NB4 (cell line): ENCODE measurements around the gene CFAP97D1.

Experiments
- CTCF ChIP-seq: IDR thresholded peaks from one replicate; pipeline ENCODE4 v1.5.1; 2012; ENCODE audit warnings: low read depth, low read length
- POLR2A ChIP-seq: IDR thresholded peaks from 2 replicates; pipeline ENCODE4 v1.6.1; 2011; ENCODE audit warnings: mild to moderate bottlenecking; ENCODE audit not compliant: insufficient read length; ENCODE audit errors: extremely low read depth

GRCh38 chr17:43801844-43802243, 21.6 kb downstream of the CFAP97D1 start:
- TF ChIP-seq CTCF (no peak), POLR2A (no peak)
